GM18951 (cell line): ENCODE measurements around the gene BICRA.
"Not testable (repeated sequence)": the region's sequence is repeated elsewhere in the genome, so short reads cannot be mapped to it uniquely, and the experiment has no call there.

Source experiments
- POLR2A ChIP-seq: IDR thresholded peaks from 4 replicates; pipeline ENCODE4 v1.6.1; 2011; ENCODE audit warnings: mild to moderate bottlenecking; ENCODE audit not compliant: insufficient read length, insufficient read depth; ENCODE audit errors: extremely low read depth
- in situ Hi-C: fragments of 300-500 bp; cut with MboI; formaldehyde crosslinking; loops from one replicate; pipeline ENCODE4 v1.12.0; 2022; ENCODE audit warnings: low sequenced_read_pairs, mixed read lengths, inconsistent platforms; ENCODE audit not compliant: unreplicated experiment

Gene BICRA

GRCh38 chr19:47650700-47651099 lies 41.8 kb downstream of the BICRA start:
- no peak for TF ChIP-seq POLR2A
- in situ Hi-C loops = no loop called here

- in situ Hi-C loops = no loop called here
- TF ChIP-seq POLR2A = no peak
Measured at GRCh38 chr19:47651132-47651531, 42.2 kb downstream of the BICRA start.

- in situ Hi-C loops = no loop called here
- TF ChIP-seq POLR2A = no peak
Measured at GRCh38 chr19:47651691-47652090, 42.8 kb downstream of the BICRA start.

- in situ Hi-C loops = no loop called here
Measured at GRCh38 chr19:47652285-47652684, 43.4 kb downstream of the BICRA start.

GRCh38 chr19:47653856-47654255 lies 44.9 kb downstream of the BICRA start:
- in situ Hi-C loops = no loop called here
- no peak for TF ChIP-seq POLR2A

More at GRCh38 chr19:47652285-47652684, 43.4 kb downstream of the BICRA start:
- TF ChIP-seq POLR2A = no peak

- in situ Hi-C loops = no loop called here
- TF ChIP-seq POLR2A = no peak
Measured at GRCh38 chr19:47657719-47658118, 48.8 kb downstream of the BICRA start.

- in situ Hi-C loops = no loop called here
- no peak for TF ChIP-seq POLR2A
Measured at GRCh38 chr19:47658431-47659348, 49.8 kb downstream of the BICRA start.

GRCh38 chr19:47660435-47660832 lies 51.5 kb downstream of the BICRA start:
- TF ChIP-seq POLR2A = no peak
- in situ Hi-C loops = no loop called here

GRCh38 chr19:47661161-47661560 lies 52.2 kb downstream of the BICRA start:
- in situ Hi-C loops = no loop called here
- no peak for TF ChIP-seq POLR2A

GRCh38 chr19:47661611-47662010 lies 52.7 kb downstream of the BICRA start:
- no peak for TF ChIP-seq POLR2A
- in situ Hi-C loops = no loop called here

- in situ Hi-C loops = no loop called here
- no peak for TF ChIP-seq POLR2A
Measured at GRCh38 chr19:47663435-47663910, 54.5 kb downstream of the BICRA start.

GRCh38 chr19:47663911-47664771 lies 55.2 kb downstream of the BICRA start:
- TF ChIP-seq POLR2A = no peak
- in situ Hi-C loops = no loop called here

GRCh38 chr19:47668556-47668955 lies 59.6 kb downstream of the BICRA start:
- in situ Hi-C loops = not testable (repeated sequence)
